Glomerular visceral epithelial cell (primary cell): ENCODE results near the gene KLK15.

Experiments
- DNase-seq: peaks from one replicate; pipeline ENCODE4 v3.0.0-alpha.2; 2016; ENCODE audit errors: extremely low spot score

KLK15 gene, protein sequence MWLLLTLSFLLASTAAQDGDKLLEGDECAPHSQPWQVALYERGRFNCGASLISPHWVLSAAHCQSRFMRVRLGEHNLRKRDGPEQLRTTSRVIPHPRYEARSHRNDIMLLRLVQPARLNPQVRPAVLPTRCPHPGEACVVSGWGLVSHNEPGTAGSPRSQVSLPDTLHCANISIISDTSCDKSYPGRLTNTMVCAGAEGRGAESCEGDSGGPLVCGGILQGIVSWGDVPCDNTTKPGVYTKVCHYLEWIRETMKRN

DNA sequence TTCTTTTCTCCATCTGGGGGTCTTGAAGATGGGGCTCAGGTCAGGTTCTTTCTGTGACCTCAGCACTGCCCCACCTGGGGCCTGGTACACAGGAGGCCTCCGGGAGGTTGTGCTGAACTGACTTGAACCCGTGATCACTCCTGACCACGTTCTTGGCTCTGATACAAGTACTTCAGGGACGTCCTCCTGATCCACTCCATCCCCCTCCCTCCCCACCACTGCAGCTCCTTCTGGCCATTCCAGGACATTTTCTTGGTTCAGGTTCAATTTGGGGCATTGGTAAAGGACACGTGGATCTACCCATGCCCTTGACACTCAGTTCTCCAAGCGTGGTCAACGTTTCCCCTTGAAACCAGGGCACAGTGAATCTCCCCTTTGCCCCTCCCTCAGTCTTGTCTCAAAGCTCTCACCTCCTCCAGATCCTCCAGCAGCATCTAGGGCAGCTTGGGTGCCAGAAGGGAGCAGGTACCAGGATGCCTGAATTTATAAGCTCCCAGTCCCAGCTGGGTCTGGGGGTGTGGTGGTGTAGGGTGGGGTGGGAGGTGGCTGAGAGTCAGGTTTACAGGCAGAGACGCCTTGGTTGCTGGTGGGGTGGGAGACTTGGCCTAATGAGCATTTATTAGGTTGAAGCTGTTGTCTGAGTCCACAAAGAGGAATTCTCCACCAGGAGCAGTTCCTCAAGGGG is at the start of gene KLK15:
Gene KLK15 (minus strand): TSS at position 458 of the 685 bp plus-strand sequence. CDS start 2,082 bp downstream, outside the sequence.
- no peak for DNase-seq

DNA sequence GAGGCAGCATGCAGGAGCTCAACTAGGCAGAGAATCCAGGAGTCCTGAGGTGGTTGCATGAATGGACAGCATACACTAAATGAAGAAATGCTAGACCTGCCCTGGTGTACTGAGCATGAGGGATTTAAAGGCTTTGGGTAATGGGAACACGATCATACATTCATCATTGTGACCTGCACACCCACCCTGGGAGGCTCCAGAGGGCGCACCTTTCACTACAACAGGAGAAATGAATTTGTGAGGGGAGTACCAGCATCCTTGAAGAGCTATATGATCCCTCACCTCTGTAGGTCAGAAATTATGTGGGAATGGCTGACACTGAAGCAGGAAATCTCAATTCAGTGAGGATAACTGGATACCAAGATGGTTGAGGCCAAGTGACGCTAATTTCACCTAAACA is 48.8 kb upstream of the KLK15 start:
- DNase-seq: no peak

DNA sequence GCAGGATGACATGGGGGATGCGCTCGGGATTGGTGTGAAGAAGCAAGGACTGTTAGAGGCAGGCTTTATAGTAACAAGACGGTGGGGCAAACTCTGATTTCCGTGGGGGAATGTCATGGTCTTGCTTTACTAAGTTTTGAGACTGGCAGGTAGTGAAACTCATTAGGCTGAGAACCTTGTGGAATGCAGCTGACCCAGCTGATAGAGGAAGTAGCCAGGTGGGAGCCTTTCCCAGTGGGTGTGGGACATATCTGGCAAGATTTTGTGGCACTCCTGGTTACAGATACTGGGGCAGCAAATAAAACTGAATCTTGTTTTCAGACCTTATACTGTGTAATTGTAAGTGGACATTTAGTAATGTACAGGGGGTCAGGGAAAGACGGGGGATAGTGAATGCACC is 46.9 kb upstream of the KLK15 start:
- no peak for DNase-seq

DNA sequence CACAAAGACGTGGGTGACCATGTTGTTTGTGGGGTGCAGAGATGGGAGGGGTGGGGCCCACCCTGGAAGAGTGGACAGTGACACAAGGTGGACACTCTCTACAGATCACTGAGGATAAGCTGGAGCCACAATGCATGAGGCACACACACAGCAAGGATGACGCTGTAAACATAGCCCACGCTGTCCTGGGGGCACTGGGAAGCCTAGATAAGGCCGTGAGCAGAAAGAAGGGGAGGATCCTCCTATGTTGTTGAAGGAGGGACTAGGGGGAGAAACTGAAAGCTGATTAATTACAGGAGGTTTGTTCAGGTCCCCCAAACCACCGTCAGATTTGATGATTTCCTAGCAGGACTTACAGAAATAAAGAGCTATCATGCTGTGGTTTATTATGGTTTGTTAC is 45.5 kb upstream of the KLK15 start:
- no peak for DNase-seq

DNA sequence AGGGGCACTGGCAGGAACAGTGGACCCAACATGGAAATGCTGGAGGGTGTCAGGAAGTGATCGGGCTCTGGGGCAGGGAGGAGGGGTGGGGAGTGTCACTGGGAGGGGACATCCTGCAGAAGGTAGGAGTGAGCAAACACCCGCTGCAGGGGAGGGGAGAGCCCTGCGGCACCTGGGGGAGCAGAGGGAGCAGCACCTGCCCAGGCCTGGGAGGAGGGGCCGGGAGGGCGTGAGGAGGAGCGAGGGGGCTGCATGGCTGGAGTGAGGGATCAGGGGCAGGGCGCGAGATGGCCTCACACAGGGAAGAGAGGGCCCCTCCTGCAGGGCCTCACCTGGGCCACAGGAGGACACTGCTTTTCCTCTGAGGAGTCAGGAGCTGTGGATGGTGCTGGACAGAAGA is 44.0 kb upstream of the KLK15 start:
- DNase-seq: no peak

DNA sequence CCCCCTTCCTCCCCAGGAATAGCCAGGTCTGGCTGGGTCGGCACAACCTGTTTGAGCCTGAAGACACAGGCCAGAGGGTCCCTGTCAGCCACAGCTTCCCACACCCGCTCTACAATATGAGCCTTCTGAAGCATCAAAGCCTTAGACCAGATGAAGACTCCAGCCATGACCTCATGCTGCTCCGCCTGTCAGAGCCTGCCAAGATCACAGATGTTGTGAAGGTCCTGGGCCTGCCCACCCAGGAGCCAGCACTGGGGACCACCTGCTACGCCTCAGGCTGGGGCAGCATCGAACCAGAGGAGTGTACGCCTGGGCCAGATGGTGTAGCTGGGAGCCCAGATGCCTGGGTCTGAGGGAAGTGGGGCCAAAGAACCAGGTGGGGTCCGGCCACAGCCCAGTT is 43.1 kb upstream of the KLK15 start:
- DNase-seq: no peak

DNA sequence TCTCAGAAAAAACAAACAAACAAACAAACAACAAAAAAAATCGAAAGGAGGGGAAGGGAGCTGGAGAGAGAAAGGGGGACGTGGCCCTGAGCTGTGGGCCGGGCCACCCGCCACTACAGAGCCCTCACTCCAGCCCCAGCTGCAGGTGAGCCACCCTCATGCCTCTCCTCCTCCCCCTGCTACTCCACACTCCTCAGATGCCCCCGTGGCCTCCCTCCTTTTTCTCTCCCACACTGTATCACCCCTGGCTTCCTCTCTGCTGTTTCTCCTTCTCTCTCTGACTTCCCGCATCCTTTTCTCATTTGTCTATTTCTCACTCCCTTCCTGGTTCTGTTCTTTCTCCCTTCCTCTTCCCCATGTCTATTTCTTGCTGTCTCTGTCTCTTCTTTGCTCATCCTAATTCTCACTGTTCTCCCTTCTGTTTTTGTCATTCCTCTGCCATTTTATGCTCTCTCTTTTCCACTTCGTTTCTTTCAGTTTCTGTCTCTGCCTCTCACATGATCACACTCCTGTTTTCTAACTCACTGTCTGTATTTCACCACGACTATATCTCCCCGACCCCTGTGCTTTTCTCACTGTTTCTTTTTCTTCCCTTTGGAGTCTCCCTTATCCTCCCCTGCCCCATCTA is 42.5 kb upstream of the KLK15 start:
- DNase-seq: no peak

DNA sequence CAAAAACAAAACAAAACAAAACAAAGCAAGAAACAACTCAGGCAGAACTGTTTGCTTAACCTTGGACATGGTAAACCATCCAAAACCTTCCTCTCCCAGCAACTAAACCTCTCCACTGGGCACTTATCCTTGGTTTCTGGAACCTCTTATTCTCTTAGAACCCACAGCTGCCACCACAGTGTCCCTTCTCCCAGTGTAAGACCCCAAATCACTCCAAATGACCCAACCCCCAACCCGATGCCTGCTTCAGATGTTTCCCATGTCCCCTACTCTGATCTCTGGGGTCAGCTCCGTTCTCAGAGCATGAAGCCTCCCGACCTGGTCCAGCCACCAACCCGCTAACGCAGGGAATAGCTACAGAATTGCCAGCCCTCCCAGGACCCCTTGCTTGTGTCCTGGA is 40.8 kb upstream of the KLK15 start:
- no peak for DNase-seq

DNA sequence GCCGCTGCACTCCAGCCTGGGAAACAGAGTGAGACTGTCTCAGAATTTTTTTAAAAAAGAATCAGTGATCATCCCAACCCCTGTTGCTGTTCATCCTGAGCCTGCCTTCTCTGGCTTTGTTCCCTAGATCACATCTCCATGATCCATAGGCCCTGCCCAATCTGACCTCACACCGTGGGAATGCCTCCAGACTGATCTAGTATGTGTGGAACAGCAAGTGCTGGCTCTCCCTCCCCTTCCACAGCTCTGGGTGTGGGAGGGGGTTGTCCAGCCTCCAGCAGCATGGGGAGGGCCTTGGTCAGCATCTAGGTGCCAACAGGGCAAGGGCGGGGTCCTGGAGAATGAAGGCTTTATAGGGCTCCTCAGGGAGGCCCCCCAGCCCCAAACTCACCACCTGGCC is 39.7 kb upstream of the KLK15 start, which contains the start of gene KLK2:
Gene KLK2 (plus strand): TSS at position 384 of the 400 bp plus-strand sequence. CDS start 35 bp downstream, outside the sequence.
- no peak for DNase-seq

DNA sequence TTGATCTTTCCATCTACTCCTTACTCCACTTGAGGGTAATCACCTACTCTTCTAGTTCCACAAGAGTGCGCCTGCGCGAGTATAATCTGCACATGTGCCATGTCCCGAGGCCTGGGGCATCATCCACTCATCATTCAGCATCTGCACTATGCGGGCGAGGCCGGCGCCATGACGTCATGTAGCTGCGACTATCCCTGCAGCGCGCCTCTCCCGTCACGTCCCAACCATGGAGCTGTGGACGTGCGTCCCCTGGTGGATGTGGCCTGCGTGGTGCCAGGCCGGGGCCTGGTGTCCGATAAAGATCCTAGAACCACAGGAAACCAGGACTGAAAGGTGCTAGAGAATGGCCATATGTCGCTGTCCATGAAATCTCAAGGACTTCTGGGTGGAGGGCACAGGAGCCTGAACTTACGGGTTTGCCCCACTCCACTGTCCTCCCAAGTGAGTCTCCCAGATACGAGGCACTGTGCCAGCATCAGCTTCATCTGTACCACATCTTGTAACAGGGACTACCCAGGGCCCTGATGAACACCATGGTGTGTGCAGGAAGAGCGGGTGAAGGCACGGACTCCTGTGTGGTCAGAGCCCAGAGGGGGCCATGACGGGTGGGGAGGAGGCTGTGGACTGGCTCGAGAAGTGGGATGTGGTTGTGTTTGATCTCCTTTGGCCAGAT is 37.2 kb upstream of the KLK15 start:
- no peak for DNase-seq

DNA sequence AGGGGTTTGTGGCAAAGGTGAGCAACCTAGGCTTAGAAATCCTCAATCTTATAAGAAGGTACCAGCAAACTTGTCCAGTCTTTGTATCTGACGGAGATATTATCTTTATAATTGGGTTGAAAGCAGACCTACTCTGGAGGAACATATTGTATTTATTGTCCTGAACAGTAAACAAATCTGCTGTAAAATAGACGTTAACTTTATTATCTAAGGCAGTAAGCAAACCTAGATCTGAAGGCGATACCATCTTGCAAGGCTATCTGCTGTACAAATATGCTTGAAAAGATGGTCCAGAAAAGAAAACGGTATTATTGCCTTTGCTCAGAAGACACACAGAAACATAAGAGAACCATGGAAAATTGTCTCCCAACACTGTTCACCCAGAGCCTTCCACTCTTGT is 36.1 kb upstream of the KLK15 start:
- no peak for DNase-seq

DNA sequence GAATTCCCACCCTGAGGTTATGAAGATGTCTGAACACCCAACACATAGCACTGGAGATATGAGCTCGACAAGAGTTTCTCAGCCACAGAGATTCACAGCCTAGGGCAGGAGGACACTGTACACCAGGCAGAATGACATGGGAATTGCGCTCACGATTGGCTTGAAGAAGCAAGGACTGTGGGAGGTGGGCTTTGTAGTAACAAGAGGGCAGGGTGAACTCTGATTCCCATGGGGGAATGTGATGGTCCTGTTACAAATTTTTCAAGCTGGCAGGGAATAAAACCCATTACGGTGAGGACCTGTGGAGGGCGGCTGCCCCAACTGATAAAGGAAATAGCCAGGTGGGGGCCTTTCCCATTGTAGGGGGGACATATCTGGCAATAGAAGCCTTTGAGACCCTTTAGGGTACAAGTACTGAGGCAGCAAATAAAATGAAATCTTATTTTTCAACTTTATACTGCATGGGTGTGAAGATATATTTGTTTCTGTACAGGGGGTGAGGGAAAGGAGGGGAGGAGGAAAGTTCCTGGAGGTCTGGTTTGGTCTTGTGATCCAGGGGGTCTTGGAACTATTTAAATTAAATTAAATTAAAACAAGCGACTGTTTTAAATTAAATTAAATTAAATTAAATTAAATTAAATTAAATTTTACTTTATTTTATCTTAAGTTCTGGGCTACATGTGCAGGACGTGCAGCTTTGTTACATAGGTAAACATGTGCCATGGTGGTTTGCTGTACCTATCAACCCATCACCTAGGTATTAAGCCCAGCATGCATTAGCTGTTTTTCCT is 28.3 kb upstream of the KLK15 start:
- DNase-seq: no peak

DNA sequence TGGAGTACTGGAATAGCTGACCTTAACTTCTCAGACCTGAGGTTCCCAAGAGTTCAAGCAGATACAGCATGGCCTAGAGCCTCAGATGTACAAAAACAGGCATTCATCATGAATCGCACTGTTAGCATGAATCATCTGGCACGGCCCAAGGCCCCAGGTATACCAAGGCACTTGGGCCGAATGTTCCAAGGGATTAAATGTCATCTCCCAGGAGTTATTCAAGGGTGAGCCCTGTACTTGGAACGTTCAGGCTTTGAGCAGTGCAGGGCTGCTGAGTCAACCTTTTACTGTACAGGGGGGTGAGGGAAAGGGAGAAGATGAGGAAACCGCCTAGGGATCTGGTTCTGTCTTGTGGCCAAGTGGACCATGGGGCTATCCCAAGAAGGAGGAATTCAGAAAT is 27.6 kb upstream of the KLK15 start:
- no peak for DNase-seq

DNA sequence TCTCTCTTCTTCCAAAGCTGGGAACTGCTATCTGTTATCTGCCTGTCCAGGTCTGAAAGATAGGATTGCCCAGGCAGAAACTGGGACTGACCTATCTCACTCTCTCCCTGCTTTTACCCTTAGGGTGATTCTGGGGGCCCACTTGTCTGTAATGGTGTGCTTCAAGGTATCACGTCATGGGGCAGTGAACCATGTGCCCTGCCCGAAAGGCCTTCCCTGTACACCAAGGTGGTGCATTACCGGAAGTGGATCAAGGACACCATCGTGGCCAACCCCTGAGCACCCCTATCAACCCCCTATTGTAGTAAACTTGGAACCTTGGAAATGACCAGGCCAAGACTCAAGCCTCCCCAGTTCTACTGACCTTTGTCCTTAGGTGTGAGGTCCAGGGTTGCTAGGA is 26.5 kb upstream of the KLK15 start:
- DNase-seq: no peak

DNA sequence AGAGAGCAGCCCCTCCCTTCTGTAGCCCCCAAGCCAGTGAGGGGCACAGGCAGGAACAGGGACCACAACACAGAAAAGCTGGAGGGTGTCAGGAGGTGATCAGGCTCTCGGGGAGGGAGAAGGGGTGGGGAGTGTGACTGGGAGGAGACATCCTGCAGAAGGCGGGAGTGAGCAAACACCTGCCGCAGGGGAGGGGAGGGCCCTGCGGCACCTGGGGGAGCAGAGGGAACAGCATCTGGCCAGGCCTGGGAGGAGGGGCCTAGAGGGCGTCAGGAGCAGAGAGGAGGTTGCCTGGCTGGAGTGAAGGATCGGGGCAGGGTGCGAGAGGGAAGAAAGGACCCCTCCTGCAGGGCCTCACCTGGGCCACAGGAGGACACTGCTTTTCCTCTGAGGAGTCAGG is 25.5 kb upstream of the KLK15 start:
- DNase-seq: no peak

DNA sequence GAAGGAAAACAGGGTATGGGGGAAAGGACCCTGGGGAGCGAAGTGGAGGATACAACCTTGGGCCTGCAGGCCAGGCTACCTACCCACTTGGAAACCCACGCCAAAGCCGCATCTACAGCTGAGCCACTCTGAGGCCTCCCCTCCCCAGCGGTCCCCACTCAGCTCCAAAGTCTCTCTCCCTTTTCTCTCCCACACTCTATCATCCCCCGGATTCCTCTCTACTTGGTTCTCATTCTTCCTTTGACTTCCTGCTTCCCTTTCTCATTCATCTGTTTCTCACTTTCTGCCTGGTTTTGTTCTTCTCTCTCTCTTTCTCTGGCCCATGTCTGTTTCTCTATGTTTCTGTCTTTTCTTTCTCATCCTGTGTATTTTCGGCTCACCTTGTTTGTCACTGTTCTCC is 24.0 kb upstream of the KLK15 start:
- no peak for DNase-seq

DNA sequence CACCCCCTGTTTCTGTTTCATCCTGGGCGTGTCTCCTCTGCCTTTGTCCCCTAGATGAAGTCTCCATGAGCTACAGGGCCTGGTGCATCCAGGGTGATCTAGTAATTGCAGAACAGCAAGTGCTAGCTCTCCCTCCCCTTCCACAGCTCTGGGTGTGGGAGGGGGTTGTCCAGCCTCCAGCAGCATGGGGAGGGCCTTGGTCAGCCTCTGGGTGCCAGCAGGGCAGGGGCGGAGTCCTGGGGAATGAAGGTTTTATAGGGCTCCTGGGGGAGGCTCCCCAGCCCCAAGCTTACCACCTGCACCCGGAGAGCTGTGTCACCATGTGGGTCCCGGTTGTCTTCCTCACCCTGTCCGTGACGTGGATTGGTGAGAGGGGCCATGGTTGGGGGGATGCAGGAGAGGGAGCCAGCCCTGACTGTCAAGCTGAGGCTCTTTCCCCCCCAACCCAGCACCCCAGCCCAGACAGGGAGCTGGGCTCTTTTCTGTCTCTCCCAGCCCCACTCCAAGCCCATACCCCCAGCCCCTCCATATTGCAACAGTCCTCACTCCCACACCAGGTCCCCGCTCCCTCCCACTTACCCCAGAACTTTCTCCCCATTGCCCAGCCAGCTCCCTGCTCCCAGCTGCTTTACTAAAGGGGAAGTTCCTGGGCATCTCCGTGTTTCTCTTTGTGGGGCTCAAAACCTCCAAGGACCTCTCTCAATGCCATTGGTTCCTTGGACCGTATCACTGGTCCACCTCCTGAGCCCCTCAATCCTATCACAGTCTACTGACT is 21.4 kb upstream of the KLK15 start, which contains the start of gene KLK3:
Gene KLK3 (plus strand): TSS at position 280 of the 775 bp plus-strand sequence. CDS start 41 bp downstream, at position 321.
- DNase-seq: no peak

DNA sequence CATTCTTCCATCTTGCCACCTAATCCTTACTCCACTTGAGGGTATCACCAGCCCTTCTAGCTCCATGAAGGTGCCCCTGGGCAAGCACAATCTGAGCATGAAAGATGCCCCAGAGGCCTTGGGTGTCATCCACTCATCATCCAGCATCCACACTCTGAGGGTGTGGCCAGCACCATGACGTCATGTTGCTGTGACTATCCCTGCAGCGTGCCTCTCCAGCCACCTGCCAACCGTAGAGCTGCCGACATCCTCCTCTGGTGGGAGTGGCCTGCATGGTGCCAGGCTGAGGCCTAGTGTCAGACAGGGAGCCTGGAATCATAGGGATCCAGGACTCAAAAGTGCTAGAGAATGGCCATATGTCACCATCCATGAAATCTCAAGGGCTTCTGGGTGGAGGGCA is 18.2 kb upstream of the KLK15 start:
- no peak for DNase-seq

DNA sequence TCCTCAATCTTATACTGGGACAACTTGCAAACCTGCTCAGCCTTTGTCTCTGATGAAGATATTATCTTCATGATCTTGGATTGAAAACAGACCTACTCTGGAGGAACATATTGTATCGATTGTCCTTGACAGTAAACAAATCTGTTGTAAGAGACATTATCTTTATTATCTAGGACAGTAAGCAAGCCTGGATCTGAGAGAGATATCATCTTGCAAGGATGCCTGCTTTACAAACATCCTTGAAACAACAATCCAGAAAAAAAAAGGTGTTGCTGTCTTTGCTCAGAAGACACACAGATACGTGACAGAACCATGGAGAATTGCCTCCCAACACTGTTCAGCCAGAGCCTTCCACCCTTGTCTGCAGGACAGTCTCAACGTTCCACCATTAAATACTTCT is 17.4 kb upstream of the KLK15 start:
- DNase-seq: no peak

DNA sequence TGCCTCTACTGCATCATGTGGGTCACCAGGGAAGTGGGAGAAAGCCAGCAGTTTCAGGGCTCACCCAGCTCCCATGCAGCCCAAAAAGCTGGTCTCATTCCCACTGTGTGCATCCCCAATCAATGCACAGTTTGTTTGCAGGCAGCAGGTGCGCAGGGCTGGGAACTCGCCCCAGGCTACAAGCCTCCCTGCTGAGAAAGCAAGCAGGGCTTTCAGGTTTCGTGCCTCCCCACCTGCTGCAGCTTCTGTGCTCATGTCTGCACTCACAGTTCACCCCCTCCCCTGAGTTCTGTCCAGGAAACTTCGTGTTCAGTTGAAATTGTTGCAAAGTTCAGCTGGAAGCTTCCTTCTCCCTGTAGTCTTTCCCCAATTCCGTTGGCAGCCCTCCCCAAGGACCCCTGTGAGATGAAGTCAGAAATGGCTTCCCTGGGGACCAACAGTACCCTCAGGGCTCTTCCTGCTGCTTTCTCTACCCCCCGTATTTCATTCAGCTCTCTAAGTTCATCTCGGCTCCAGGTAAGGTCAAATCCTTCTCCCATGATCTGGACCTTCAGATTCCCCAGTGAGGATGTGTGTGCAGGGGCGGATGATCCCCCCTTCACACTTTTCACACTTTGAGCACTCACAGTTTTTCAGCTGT is 11.0 kb upstream of the KLK15 start:
- DNase-seq: no peak
